HepG2 (cell line): ENCODE results near the gene PLD2.
"Not testable (repeated sequence)": the region's sequence is repeated elsewhere in the genome, so short reads cannot be mapped to it uniquely, and the experiment has no call there.

Experiments
- CEBPB ChIP-seq: IDR thresholded peaks from 2 replicates; pipeline ENCODE4 v1.6.1; 2011; ENCODE audit warnings: low read depth, low read length, improper control_type of control experiment, borderline replicate concordance
- FOSL2 ChIP-seq: sonication (generic); formaldehyde crosslinking; IDR thresholded peaks from 2 replicates; pipeline ENCODE4 v1.4.0; 2020; ENCODE audit warnings: missing genetic modification reagents
- TF ChIP-seq, protein P1 (sequence below): sonication (generic); formaldehyde crosslinking; IDR thresholded peaks from 2 replicates; pipeline ENCODE4 v1.4.0; 2020; ENCODE audit warnings: missing genetic modification reagents

DNA sequence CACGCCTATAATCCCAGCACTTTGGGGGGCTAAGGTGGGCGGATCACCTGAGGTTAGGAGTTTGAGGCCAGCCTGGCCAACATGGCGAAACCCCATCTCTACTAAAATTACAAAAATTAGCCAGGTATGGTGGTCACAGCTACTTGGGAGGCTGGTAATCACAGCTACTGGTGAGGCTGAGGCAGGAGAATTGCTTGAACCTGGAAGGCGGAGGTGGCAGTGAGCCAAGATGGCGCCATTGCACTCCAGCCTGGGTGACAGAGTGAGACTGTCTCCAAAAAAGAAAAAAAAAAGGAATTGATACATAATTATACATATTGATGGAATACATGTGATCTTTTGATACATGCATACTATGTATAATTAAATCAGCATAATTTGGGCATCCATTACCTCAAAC is 60.6 kb downstream of the PLD2 start:
- TF ChIP-seq CEBPB; FOSL2 (CRISPR knock-in tag): not testable (repeated sequence)
- TF ChIP-seq, protein P1, sequence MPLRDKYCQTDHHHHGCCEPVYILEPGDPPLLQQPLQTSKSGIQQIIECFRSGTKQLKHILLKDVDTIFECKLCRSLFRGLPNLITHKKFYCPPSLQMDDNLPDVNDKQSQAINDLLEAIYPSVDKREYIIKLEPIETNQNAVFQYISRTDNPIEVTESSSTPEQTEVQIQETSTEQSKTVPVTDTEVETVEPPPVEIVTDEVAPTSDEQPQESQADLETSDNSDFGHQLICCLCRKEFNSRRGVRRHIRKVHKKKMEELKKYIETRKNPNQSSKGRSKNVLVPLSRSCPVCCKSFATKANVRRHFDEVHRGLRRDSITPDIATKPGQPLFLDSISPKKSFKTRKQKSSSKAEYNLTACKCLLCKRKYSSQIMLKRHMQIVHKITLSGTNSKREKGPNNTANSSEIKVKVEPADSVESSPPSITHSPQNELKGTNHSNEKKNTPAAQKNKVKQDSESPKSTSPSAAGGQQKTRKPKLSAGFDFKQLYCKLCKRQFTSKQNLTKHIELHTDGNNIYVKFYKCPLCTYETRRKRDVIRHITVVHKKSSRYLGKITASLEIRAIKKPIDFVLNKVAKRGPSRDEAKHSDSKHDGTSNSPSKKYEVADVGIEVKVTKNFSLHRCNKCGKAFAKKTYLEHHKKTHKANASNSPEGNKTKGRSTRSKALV (CRISPR knock-in tag): not testable (repeated sequence)
